Liver (tissue), 9 donors: ENCODE measurements around the gene GARIN5A. TPM values are rescaled to one million over a fixed set of nuclear protein-coding genes. Genes with fewer than 3 reads are reported as not detected.
A peak's percentile ranks its signal among the peaks of the same experiment; 100 is the strongest.
"Not testable (repeated sequence)": the region's sequence is repeated elsewhere in the genome, so short reads cannot be mapped to it uniquely, and the experiment has no call there.

Experiments
- DNase-seq: peaks from one replicate; pipeline ENCODE4 v3.0.0-alpha.2; 2017; ENCODE audit warnings: low spot score
- H3K27ac ChIP-seq, 2 donors: one replicate each; pipeline ENCODE4 v1.7.0; 2013; ENCODE audit warnings: inconsistent platforms in 2 of 2, low read length in 2 of 2, control low read depth in 1 of 2, low read depth in 1 of 2, mild to moderate bottlenecking in 1 of 2
- H3K27me3 ChIP-seq, 4 donors: one replicate each; pipeline versions ENCODE4 v1.6.1 to v1.7.0; 2013; ENCODE audit warnings: low read length in 3 of 4, inconsistent platforms in 1 of 4, mild to moderate bottlenecking in 1 of 4, moderate library complexity in 1 of 4; ENCODE audit not compliant: control insufficient read depth in 4 of 4, insufficient read depth in 4 of 4
- H3K36me3 ChIP-seq, 4 donors: one replicate each; pipeline versions ENCODE4 v1.6.1 to v1.7.0; 2013; ENCODE audit warnings: low read length in 3 of 4, mild to moderate bottlenecking in 3 of 4, low read depth in 1 of 4, moderate library complexity in 1 of 4; ENCODE audit not compliant: control insufficient read depth in 4 of 4, insufficient read depth in 3 of 4
- H3K4me1 ChIP-seq, 4 donors: one replicate each; pipeline versions ENCODE4 v1.6.1 to v1.7.0; 2013; ENCODE audit warnings: low read length in 3 of 4, mild to moderate bottlenecking in 3 of 4, moderate library complexity in 1 of 4; ENCODE audit not compliant: control insufficient read depth in 4 of 4, insufficient read depth in 4 of 4
- H3K4me3 ChIP-seq, 3 donors: one replicate each; pipeline versions ENCODE4 v1.6.1 to v1.7.0; 2013; ENCODE audit warnings: low read length in 3 of 3, control low read depth in 1 of 3, low read depth in 1 of 3, mild to moderate bottlenecking in 1 of 3
- H3K9ac ChIP-seq, 2 donors: one replicate each; pipeline ENCODE4 v1.7.0; 2013; ENCODE audit warnings: low read length in 2 of 2, mild to moderate bottlenecking in 2 of 2, moderate library complexity in 2 of 2, control low read depth in 1 of 2, low read depth in 1 of 2
- H3K9me3 ChIP-seq, 4 donors: one replicate each; pipeline versions ENCODE4 v1.6.1 to v1.7.0; 2013; ENCODE audit warnings: low read length in 3 of 4; ENCODE audit not compliant: control insufficient read depth in 4 of 4
- CTCF ChIP-seq: fragments of 150-350 bp; IDR thresholded peaks from 2 replicates; pipeline ENCODE4 v1.5.1; 2017; ENCODE audit warnings: improper control_type of control experiment, low read depth, low read length; ENCODE audit not compliant: missing input control
- FOXA1 ChIP-seq: IDR thresholded peaks from 2 replicates; pipeline ENCODE4 v1.6.1; 2016; ENCODE audit warnings: antibody characterized with exemption
- FOXA2 ChIP-seq: IDR thresholded peaks from 2 replicates; pipeline ENCODE4 v1.6.1; 2016; ENCODE audit warnings: antibody characterized with exemption
- GABPA ChIP-seq, 2 donors: IDR thresholded peaks in 1 of 2; conservative IDR thresholded peaks in 1 of 2; 2 replicates each; pipeline ENCODE4 v1.6.1; 2016; ENCODE audit warnings: antibody characterized with exemption in 2 of 2, mild to moderate bottlenecking in 1 of 2, moderate library complexity in 1 of 2
- HNF4A ChIP-seq, 2 donors: conservative IDR thresholded peaks; 2 replicates each; pipeline ENCODE4 v1.6.1; 2016; ENCODE audit warnings: antibody characterized with exemption in 2 of 2, mild to moderate bottlenecking in 2 of 2
- HNF4G ChIP-seq: IDR thresholded peaks from 2 replicates; pipeline ENCODE4 v1.6.1; 2016; ENCODE audit warnings: antibody characterized with exemption
- JUND ChIP-seq, 2 donors: IDR thresholded peaks; 2 replicates each; pipeline ENCODE4 v1.6.1; 2016; ENCODE audit warnings: antibody characterized with exemption in 2 of 2
- MAX ChIP-seq: IDR thresholded peaks from 2 replicates; pipeline ENCODE4 v1.6.1; 2016; ENCODE audit warnings: antibody characterized with exemption
- NR2F2 ChIP-seq: IDR thresholded peaks from 2 replicates; pipeline ENCODE4 v1.6.1; 2016; ENCODE audit warnings: antibody characterized with exemption
- RAD21 ChIP-seq, 2 donors: IDR thresholded peaks; 2 replicates each; pipeline ENCODE4 v1.6.1; 2016; ENCODE audit warnings: antibody characterized with exemption in 2 of 2, mild to moderate bottlenecking in 2 of 2
- REST ChIP-seq: IDR thresholded peaks from 2 replicates; pipeline ENCODE4 v1.6.1; 2016; ENCODE audit warnings: antibody characterized with exemption, mild to moderate bottlenecking
- RXRA ChIP-seq, 2 donors: IDR thresholded peaks; 2 replicates each; pipeline ENCODE4 v1.6.1; 2017 to 2018; ENCODE audit warnings: antibody characterized with exemption in 2 of 2, mild to moderate bottlenecking in 1 of 2
- TAF1 ChIP-seq: conservative IDR thresholded peaks from 2 replicates; pipeline ENCODE4 v1.6.1; 2016; ENCODE audit warnings: antibody characterized with exemption, mild to moderate bottlenecking
- YY1 ChIP-seq: IDR thresholded peaks from 2 replicates; pipeline ENCODE4 v1.6.1; 2016; ENCODE audit warnings: antibody characterized with exemption, mild to moderate bottlenecking
- ZBTB33 ChIP-seq: IDR thresholded peaks from 2 replicates; pipeline ENCODE4 v1.6.1; 2016; ENCODE audit warnings: antibody characterized with exemption
- WGBS: extraction: QIAGEN DNeasy Blood & Tissue Kit; methylation state at CpG from one replicate; pipeline ENCODE4 v1.1.7; 2013; 5-methylcytosine and 5-hydroxymethylcytosine counted together
- polyA plus RNA-seq, 2 donors: library from polyadenylated mRNA; stranded (reverse) in 1 of 2; unstranded in 1 of 2; fragments of 200-250 nt in 1 of 2; fragments of >200 nt in 1 of 2; fragmentation: Nextera tagmentation in 1 of 2; extraction: Ambion mirVana in 1 of 2; gene quantifications; one replicate each; pipeline versions ENCODE4 v1.2.1 to v1.2.3, GENCODE V29; 2013 to 2015
- total RNA-seq, 2 donors: library from RNA; depleted of rRNA; stranded (reverse); fragments of >200 nt; gene quantifications; one replicate each; pipeline ENCODE4 v1.2.3, GENCODE V29; 2014
- donor health status: healthy.
- donor health status: healthy.
- donor health status: healthy.
- donor health status: healthy.
- donor health status: healthy.

GARIN5A gene
- total and polyA plus RNA-seq, 4 donors = 0.42 to 1.7 (median 1.1) TPM

- Histone ChIP-seq H3K36me3 (peaks cover 0 to 13% (median 7%) of the 10 kb centered on the region in 4 donors), H3K27me3 (no peaks in the 10 kb centered on the region), H3K27ac (no peak overlapping the region), H3K4me1 (peaks cover 4 to 19% (median 15%) of the 10 kb centered on the region in 4 donors), H3K4me3 (no peak overlapping the region), H3K9ac (no peak overlapping the region), H3K9me3 (no peaks in the 10 kb centered on the region)
- TF ChIP-seq REST = no peak
- TF ChIP-seq HNF4A (conservative IDR thresholded peaks at IDR 0.05) = peak; percentile 30 to 43
- no peak for TF ChIP-seq JUND (IDR thresholded peaks at IDR 0.05)
- TF ChIP-seq HNF4G = no peak
- TF ChIP-seq RXRA (IDR thresholded peaks at IDR 0.05) = peak; percentile 57 to 85
- peak; percentile 86 for TF ChIP-seq NR2F2
- 58% methylated on average over 12 of the region's 12 CpGs for WGBS
- DNase-seq = no peak
Observed at GRCh38 chr19:50475101-50475568, 1.5 kb downstream of the GARIN5A start.

- H3K4me1 ChIP-seq = peaks cover 4 to 19% (median 15%) of the 10 kb centered on the region in 4 donors
- not testable (repeated sequence) for H3K9me3 ChIP-seq, H3K36me3 ChIP-seq, H3K9ac ChIP-seq, H3K27ac ChIP-seq, DNase-seq, H3K4me3 ChIP-seq, H3K27me3 ChIP-seq
- WGBS = 77% methylated on average over 3 of the region's 3 CpGs
Observed at GRCh38 chr19:50473336-50473735, 3.3 kb downstream of the GARIN5A start.

GRCh38 chr19:50468818-50469217, 7.8 kb downstream of the GARIN5A start:
- no peak for TF ChIP-seq YY1
- peak in 1 of 2 donors; percentile 36 for TF ChIP-seq RAD21 (IDR thresholded peaks at IDR 0.05)
- Histone ChIP-seq H3K36me3 (no peaks in the 10 kb centered on the region), H3K4me3 (no peak overlapping the region), H3K27ac (no peak overlapping the region), H3K27me3 (no peaks in the 10 kb centered on the region), H3K9ac (no peak overlapping the region), H3K9me3 (no peaks in the 10 kb centered on the region), H3K4me1 (no peaks in the 10 kb centered on the region)
- 82% methylated on average over 6 of the region's 6 CpGs for WGBS
- DNase-seq = no peak

DNA sequence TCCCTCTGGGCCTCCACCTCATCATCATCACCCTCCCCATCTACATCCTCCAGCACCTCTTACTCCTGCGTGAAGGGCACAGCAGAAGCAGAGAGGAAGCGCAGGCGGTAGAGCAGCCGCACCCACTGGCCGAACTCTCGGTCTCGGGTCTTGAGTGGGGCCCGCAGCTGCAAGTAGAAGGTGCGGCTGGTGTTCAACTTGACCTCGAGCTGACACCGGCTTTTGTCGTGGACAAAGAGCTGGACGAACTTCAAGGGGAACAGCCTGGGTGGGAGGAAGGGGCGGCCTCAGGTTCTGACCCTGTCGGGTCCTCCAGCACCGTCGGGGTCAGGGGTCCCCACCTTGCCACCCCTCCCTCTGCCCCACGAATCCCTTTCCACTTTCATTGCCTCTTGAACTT, 9.1 kb downstream of the GARIN5A start:
- TF ChIP-seq CTCF (no peak), JUND (IDR thresholded peaks at IDR 0.05) (no peak), FOXA2 (no peak), GABPA (IDR thresholded peaks at IDR 0.05 in 1 of 2, conservative IDR thresholded peaks at IDR 0.05 in 1 of 2) (no peak), RAD21 (IDR thresholded peaks at IDR 0.05) (no peak), TAF1 (no peak), YY1 (no peak), ZBTB33 (no peak), MAX (no peak), RXRA (IDR thresholded peaks at IDR 0.05) (no peak), FOXA1 (no peak)
- H3K27ac ChIP-seq = no peak overlapping the region
- H3K27me3 ChIP-seq = no peaks in the 10 kb centered on the region
- no peak for DNase-seq
- no peaks in the 10 kb centered on the region for H3K36me3 ChIP-seq
- WGBS = 87% methylated on average over 18 of the region's 18 CpGs
- no peaks in the 10 kb centered on the region for H3K4me1 ChIP-seq
- H3K9me3 ChIP-seq = no peaks in the 10 kb centered on the region
- no peak overlapping the region for H3K9ac ChIP-seq
- no peak overlapping the region for H3K4me3 ChIP-seq
